Sigmoid colon (tissue), 7 donors: Measurements from ENCODE around the gene EVI5L. TPM values are rescaled to one million over a fixed set of nuclear protein-coding genes. Genes with fewer than 3 reads are reported as not detected.
"Not testable (repeated sequence)": the region's sequence is repeated elsewhere in the genome, so short reads cannot be mapped to it uniquely, and the experiment has no call there.

Experiments
- DNase-seq: peaks from one replicate; pipeline ENCODE4 v3.0.0-alpha.2; 2019
- H3K27ac ChIP-seq, 4 donors: fragments of 200-600 bp; sonication (generic); one replicate each; pipeline ENCODE4 v1.5.1; 2016 to 2019; ENCODE audit warnings: mild to moderate bottlenecking in 1 of 4
- H3K27me3 ChIP-seq, 3 donors: fragments of 200-600 bp; sonication (generic); one replicate each; pipeline ENCODE4 v1.5.1; 2019; ENCODE audit warnings: mild to moderate bottlenecking in 1 of 3
- H3K36me3 ChIP-seq, 4 donors: fragments of 200-600 bp; sonication (generic); one replicate each; pipeline ENCODE4 v1.5.1; 2016 to 2019
- H3K4me1 ChIP-seq, 4 donors: fragments of 200-600 bp; sonication (generic); one replicate each; pipeline ENCODE4 v1.5.1; 2017 to 2019
- H3K4me3 ChIP-seq, 4 donors: fragments of 200-600 bp; sonication (generic); one replicate each; pipeline ENCODE4 v1.5.1; 2017 to 2019; ENCODE audit warnings: mild to moderate bottlenecking in 2 of 4, moderate library complexity in 1 of 4
- H3K9me3 ChIP-seq, 4 donors: fragments of 200-600 bp in 3 of 4; sonication (generic) in 3 of 4; one replicate each; pipeline versions ENCODE4 v1.5.1 to v1.6.1; 2013 to 2019
- EP300 ChIP-seq, 4 donors: sonication (generic); formaldehyde crosslinking; IDR thresholded peaks; one replicate each; pipeline ENCODE4 v1.6.1; 2017; ENCODE audit warnings: antibody characterized with exemption in 4 of 4
- POLR2A ChIP-seq, 2 donors: fragments of 450-650 bp; IDR thresholded peaks; one replicate each; pipeline ENCODE4 v1.6.1; 2016; ENCODE audit warnings: antibody characterized with exemption in 2 of 2, mild to moderate bottlenecking in 2 of 2, moderate library complexity in 2 of 2
- POLR2AphosphoS5 ChIP-seq, 4 donors: sonication (generic); formaldehyde crosslinking; IDR thresholded peaks; one replicate each; pipeline ENCODE4 v1.6.1; 2017; ENCODE audit warnings: antibody characterized with exemption in 4 of 4
- WGBS, 2 donors: extraction: QIAGEN DNeasy Blood & Tissue Kit; methylation state at CpG; one replicate each; pipeline ENCODE4 v1.1.7; 2013; 5-methylcytosine and 5-hydroxymethylcytosine counted together
- intact Hi-C: fragments of 100-400 bp; cut with DNase I; formaldehyde crosslinking; loops from one replicate; pipeline ENCODE4 v1.15.1; 2023
- polyA plus RNA-seq, 3 donors: library from polyadenylated mRNA; stranded (reverse); fragments of 200-250 nt; gene quantifications; one replicate each; pipeline ENCODE4 v1.2.3, GENCODE V29; 2013
- total RNA-seq, 4 donors: library from RNA; depleted of rRNA; stranded (reverse); fragments of >200 nt; gene quantifications; one replicate each; pipeline ENCODE4 v1.1.0, GENCODE V29; 2016
- TF ChIP-seq, protein P1 (sequence below), 4 experiments: fragments of 450-650 bp in 3 of 4; fragments of 200-600 bp in 1 of 4; IDR thresholded peaks; one replicate each; pipeline ENCODE4 v1.5.1; 2016 to 2019; ENCODE audit warnings: antibody characterized with exemption in 4 of 4, mild to moderate bottlenecking in 3 of 4, moderate library complexity in 2 of 4
- donor health status: healthy with polysubstance abuse.
- donor health status: Bipolar disorder and iron deficiency.
- donor health status: healthy.

The EVI5L gene
- total and polyA plus RNA-seq, 7 donors = 5.3 to 18.6 (median 10.3) TPM

DNA sequence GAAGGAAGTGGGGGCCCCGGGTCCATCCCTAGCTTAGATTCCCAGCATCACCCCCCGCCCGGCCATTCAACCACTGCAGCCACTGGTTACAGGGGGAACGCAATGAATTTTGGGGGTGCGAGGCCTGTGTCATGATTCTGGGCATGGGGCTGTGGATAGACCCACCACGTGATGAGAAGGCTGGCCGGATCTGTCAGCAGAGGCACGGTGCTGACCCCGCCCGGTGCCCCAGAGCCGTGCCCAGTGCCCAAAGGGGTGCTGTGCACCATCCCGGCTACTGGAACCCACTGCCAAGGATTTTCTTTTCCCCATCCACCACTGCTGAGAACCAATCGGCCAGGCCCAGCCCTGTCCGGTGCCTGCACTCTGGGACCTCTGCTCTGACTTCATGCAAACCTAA, 39.6 kb upstream of the EVI5L start:
- H3K27ac ChIP-seq = no peak overlapping the region
- H3K27me3 ChIP-seq = peaks cover 21 to 56% (median 39%) of the 10 kb centered on the region in 3 donors
- peaks cover 0 to 10% (median 4%) of the 10 kb centered on the region in 4 donors for H3K4me1 ChIP-seq
- H3K9me3 ChIP-seq = no peaks in the 10 kb centered on the region
- 83 to 90% methylated on average over 14 of the region's 14 CpGs for WGBS, 2 donors
- intact Hi-C loops = no loop called here
- H3K4me3 ChIP-seq = no peak overlapping the region
- H3K36me3 ChIP-seq = no peaks in the 10 kb centered on the region
- no peak for DNase-seq
- no peak for TF ChIP-seq POLR2A (IDR thresholded peaks at IDR 0.05)
- TF ChIP-seq, protein P1, sequence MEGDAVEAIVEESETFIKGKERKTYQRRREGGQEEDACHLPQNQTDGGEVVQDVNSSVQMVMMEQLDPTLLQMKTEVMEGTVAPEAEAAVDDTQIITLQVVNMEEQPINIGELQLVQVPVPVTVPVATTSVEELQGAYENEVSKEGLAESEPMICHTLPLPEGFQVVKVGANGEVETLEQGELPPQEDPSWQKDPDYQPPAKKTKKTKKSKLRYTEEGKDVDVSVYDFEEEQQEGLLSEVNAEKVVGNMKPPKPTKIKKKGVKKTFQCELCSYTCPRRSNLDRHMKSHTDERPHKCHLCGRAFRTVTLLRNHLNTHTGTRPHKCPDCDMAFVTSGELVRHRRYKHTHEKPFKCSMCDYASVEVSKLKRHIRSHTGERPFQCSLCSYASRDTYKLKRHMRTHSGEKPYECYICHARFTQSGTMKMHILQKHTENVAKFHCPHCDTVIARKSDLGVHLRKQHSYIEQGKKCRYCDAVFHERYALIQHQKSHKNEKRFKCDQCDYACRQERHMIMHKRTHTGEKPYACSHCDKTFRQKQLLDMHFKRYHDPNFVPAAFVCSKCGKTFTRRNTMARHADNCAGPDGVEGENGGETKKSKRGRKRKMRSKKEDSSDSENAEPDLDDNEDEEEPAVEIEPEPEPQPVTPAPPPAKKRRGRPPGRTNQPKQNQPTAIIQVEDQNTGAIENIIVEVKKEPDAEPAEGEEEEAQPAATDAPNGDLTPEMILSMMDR (IDR thresholded peaks at IDR 0.05) = no peak

DNA sequence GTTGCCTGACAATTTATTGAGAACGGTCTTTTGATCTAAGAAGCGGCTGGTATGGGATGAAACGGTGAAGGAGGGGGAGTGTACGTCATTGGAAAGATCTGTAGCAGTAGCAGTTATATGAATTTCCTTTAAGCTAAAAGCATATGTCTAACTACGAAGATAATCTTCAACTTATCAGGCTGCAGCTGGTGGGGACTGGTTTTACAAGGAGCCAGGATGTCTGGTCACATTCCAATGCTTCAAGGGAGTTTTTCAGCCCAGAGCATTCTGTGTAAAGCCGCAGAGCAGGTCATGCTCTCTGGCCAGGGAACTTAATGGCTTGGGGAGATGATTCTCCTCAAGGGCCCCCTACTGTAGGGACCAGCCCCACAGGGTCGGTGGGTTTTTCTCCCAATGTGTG, 37.7 kb upstream of the EVI5L start:
- Histone ChIP-seq H3K27me3 (peaks cover 21 to 54% (median 32%) of the 10 kb centered on the region in 3 donors), H3K4me1 (peaks cover 0 to 10% (median 4%) of the 10 kb centered on the region in 4 donors), H3K9me3 (no peaks in the 10 kb centered on the region), H3K27ac (no peak overlapping the region), H3K4me3 (no peak overlapping the region), H3K36me3 (no peaks in the 10 kb centered on the region)
- DNase-seq = no peak
- no peak for TF ChIP-seq POLR2AphosphoS5 (IDR thresholded peaks at IDR 0.05)
- no peak for TF ChIP-seq POLR2A (IDR thresholded peaks at IDR 0.05)
- TF ChIP-seq EP300 (IDR thresholded peaks at IDR 0.05) = no peak
- TF ChIP-seq, protein P1 (IDR thresholded peaks at IDR 0.05) = no peak
- intact Hi-C loops = no loop called here
- WGBS, 2 donors = 45 to 46% methylated on average over 7 of the region's 7 CpGs

DNA sequence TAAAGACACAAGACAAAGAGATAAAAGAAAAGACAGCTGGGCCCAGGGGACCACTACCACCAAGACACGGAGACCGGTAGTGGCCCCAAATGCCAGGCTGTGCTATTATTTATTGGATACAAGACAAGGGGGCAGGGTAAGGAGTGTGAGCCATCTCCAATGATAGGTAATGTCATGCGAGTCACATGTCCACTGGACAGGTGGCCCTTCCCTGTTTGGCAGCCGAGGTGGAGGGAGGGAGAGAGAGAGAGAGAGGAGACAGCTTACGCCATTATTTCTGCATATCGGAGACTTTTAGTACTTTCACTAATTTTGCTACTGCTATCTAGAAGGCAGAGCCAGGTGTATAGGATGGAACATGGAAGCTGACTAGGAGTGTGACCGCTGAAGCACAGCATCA, 37.3 kb upstream of the EVI5L start:
- peaks cover 20 to 54% (median 32%) of the 10 kb centered on the region in 3 donors for H3K27me3 ChIP-seq

DNA sequence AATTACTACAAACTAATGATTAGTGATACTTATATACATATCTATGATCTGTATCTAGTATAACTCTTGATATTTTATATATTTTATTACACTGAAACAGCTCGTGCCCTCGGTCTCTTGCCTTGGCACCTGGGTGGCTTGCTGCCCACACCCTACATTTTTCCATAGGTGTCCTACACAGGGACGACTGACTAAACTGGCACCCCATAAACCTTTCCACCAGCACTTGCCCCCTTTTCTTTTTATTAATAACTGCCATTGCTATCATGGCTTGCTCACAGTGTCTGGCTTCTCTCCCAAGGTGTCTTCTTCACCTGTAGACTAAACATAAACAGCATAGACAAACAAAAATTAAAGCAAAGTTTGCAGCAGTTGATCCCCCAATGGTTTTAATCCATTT, 36.5 kb upstream of the EVI5L start:
- H3K36me3 ChIP-seq = no peaks in the 10 kb centered on the region
- DNase-seq = no peak
- no peak overlapping the region for H3K27ac ChIP-seq
- H3K4me1 ChIP-seq = peaks cover 0 to 10% (median 3%) of the 10 kb centered on the region in 4 donors
- peaks cover 16 to 54% (median 30%) of the 10 kb centered on the region in 3 donors for H3K27me3 ChIP-seq
- intact Hi-C loops = no loop called here
- no peaks in the 10 kb centered on the region for H3K9me3 ChIP-seq
- TF ChIP-seq, protein P1 (IDR thresholded peaks at IDR 0.05) = no peak
- TF ChIP-seq EP300 (IDR thresholded peaks at IDR 0.05) = no peak
- TF ChIP-seq POLR2A (IDR thresholded peaks at IDR 0.05) = no peak
- TF ChIP-seq POLR2AphosphoS5 (IDR thresholded peaks at IDR 0.05) = no peak
- 75 to 86% methylated on average over 3 of the region's 3 CpGs for WGBS, 2 donors
- no peak overlapping the region for H3K4me3 ChIP-seq

More for the DNA sequence above, 37.3 kb upstream of the EVI5L start:
- intact Hi-C loops, H3K9me3 ChIP-seq, H3K36me3 ChIP-seq, H3K4me1 ChIP-seq, DNase-seq, H3K4me3 ChIP-seq, H3K27ac ChIP-seq: not testable (repeated sequence)
- 81 to 87% methylated on average over 7 of the region's 7 CpGs for WGBS, 2 donors

DNA sequence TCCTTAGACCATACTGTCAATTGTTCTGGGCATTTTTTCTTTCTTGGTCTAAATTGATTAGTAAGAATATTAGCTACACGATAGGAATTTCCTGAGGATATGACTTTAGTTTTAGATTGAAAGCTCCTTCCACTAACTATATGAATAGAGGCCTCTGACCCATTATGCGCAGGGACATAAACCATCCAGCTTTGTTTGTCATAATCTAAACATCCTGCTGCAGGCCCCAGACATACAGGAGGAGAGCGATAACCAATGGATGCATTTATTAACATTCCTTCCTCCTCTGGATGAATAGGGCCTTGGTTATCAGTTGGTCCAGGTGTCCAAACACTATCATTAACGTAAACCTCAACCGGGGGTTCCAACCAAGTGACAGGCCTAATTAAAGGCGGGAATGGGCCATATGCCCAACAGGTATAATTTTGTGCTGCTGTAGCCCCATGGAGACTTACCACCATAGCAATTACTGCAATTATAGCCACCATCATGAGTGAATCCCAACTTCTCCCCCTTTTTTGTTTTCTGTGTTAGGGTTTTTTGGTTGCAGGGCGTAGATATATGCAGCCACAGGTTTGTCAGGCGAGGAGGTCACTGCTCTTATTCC, 34.4 kb upstream of the EVI5L start:
- no peak overlapping the region for H3K4me3 ChIP-seq
- DNase-seq = no peak
- no peak for TF ChIP-seq POLR2AphosphoS5 (IDR thresholded peaks at IDR 0.05)
- TF ChIP-seq POLR2A (IDR thresholded peaks at IDR 0.05) = no peak
- TF ChIP-seq, protein P1 (IDR thresholded peaks at IDR 0.05) = no peak
- TF ChIP-seq EP300 (IDR thresholded peaks at IDR 0.05) = no peak
- 72 to 79% methylated on average over 8 of the region's 8 CpGs for WGBS, 2 donors
- peaks cover 4 to 52% (median 26%) of the 10 kb centered on the region in 3 donors for H3K27me3 ChIP-seq
- peaks cover 0 to 4% (median 0%) of the 10 kb centered on the region in 4 donors for H3K4me1 ChIP-seq
- no peak overlapping the region for H3K27ac ChIP-seq
- intact Hi-C loops = no loop called here
- H3K36me3 ChIP-seq = no peaks in the 10 kb centered on the region
- H3K9me3 ChIP-seq = no peaks in the 10 kb centered on the region
